ENCODE data around the gene PDSS2.

GRCh38 chr6:107460083-107460631 is 793 bp upstream of the PDSS2 start:
- TF ChIP-seq CTCF (IDR thresholded peaks at IDR 0.05; ENCODE audit: control extremely low read depth in 1 of 3, insufficient read depth in 1 of 3, low read depth in 1 of 3, low read length in 3 of 3): no peak
- TF ChIP-seq KDM1A (IDR thresholded peaks at IDR 0.05; ENCODE audit: borderline replicate concordance, low read length): no peak
- no peak for TF ChIP-seq JUND (IDR thresholded peaks at IDR 0.05; ENCODE audit: low read length)
- no peak; the same call in 1 of the 2 replicates for TF ChIP-seq RBBP5 (IDR thresholded peaks at IDR 0.05; ENCODE audit: borderline replicate concordance, low read depth, low read length)
- no peak for TF ChIP-seq MAX (IDR thresholded peaks at IDR 0.05)
